ENCODE results near the gene JDP2.

Gene JDP2

DNA sequence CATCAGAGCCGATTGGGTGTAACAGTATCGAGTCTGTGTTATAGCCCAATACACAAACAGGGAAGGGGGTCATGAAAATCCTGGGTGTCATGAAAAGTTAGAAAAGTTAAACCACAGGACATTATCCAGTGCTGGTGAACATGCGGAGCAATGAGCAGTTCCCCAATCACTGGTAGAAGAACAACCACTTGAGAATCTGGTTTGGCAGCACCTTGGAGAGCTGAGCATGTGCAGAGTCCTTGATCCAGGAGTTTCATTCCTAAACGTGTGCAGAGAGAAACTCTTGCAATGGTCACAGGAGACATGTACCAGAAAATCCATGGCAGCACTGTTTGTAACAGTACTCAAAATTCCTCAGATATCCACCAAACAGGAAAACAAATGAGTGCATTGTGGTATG lies 23.0 kb upstream of the JDP2 start:
- H3K9ac ChIP-seq = no peak overlapping the region
- no peak overlapping the region for H3K27ac ChIP-seq
- no peaks in the 10 kb centered on the region for H3K4me1 ChIP-seq (ENCODE audit: low read depth, poor library complexity, severe bottlenecking)
- H3K4me3 ChIP-seq (IDR thresholded peaks at IDR 0.05; ENCODE audit: insufficient read depth, low read depth, low read length) = no peak overlapping the region
- H4K20me1 ChIP-seq (ENCODE audit: insufficient read depth) = no peaks in the 10 kb centered on the region
- no peak overlapping the region for H3K4me2 ChIP-seq
- no peak for TF ChIP-seq CTCF (conservative IDR thresholded peaks at IDR 0.05; ENCODE audit: low read depth, low read length)
- H3K36me3 ChIP-seq (ENCODE audit: insufficient read depth) = no peaks in the 10 kb centered on the region
- no peaks in the 10 kb centered on the region for H3K79me2 ChIP-seq (ENCODE audit: insufficient read depth, low read depth)
- no peaks in the 10 kb centered on the region for H3K27me3 ChIP-seq (ENCODE audit: insufficient read depth, low read depth)
- no peak overlapping the region for H2AFZ ChIP-seq (ENCODE audit: low read depth)

DNA sequence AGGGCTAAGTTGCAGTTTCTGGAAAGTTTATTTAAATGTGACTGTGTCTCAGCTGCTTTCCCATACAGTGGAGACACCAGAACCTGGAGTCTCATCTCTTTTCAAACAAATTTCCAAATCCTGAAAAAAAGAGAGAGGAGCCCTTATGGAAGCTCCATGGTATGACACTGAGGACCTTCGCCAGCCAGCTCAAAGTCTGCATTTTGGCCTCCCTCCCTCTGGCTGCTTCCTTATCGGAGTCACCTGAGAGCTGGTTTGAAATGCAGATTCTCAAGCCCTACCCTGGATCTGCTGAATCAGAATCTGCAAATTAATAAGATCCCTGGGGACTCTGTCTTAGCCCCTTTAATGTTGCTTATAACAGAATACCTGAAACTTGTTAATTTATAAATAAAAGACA lies 21.7 kb upstream of the JDP2 start:
- no peak overlapping the region for H3K27ac ChIP-seq
- no peaks in the 10 kb centered on the region for H3K27me3 ChIP-seq (ENCODE audit: insufficient read depth, low read depth)
- no peaks in the 10 kb centered on the region for H3K4me1 ChIP-seq (ENCODE audit: low read depth, poor library complexity, severe bottlenecking)
- H3K4me2 ChIP-seq = no peak overlapping the region
- H2AFZ ChIP-seq (ENCODE audit: low read depth) = no peak overlapping the region
- H4K20me1 ChIP-seq (ENCODE audit: insufficient read depth) = no peaks in the 10 kb centered on the region
- H3K4me3 ChIP-seq (IDR thresholded peaks at IDR 0.05; ENCODE audit: insufficient read depth, low read depth, low read length) = no peak overlapping the region
- no peak for TF ChIP-seq CTCF (conservative IDR thresholded peaks at IDR 0.05; ENCODE audit: low read depth, low read length)
- no peak overlapping the region for H3K9ac ChIP-seq
- H3K36me3 ChIP-seq (ENCODE audit: insufficient read depth) = no peaks in the 10 kb centered on the region
- no peaks in the 10 kb centered on the region for H3K79me2 ChIP-seq (ENCODE audit: insufficient read depth, low read depth)

DNA sequence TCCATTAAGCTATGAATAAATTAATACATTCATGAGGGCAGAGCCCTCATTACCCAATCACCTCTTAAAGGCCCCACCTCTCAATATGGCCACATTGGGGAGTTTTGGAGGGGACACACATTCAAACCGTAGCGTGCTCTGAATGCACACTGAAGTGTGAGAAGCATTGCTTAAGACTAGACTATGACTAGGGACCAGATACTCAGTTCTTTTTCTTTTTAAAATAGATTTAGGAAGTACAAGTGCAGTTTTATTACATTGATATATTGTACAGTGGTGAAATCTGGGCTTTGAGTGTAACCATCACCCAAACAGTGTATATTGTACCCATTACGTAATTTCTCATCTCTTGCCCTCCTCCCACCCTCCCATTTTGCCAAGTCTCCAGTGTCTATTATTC lies 21.0 kb upstream of the JDP2 start:
- Histone ChIP-seq H3K27ac (no peak overlapping the region), H2AFZ (ENCODE audit: low read depth) (no peak overlapping the region), H3K36me3 (ENCODE audit: insufficient read depth) (no peaks in the 10 kb centered on the region), H3K79me2 (ENCODE audit: insufficient read depth, low read depth) (no peaks in the 10 kb centered on the region), H3K4me2 (no peak overlapping the region), H3K9ac (no peak overlapping the region), H3K4me3 (IDR thresholded peaks at IDR 0.05; ENCODE audit: insufficient read depth, low read depth, low read length) (no peak overlapping the region), H3K4me1 (ENCODE audit: low read depth, poor library complexity, severe bottlenecking) (no peaks in the 10 kb centered on the region), H3K27me3 (ENCODE audit: insufficient read depth, low read depth) (no peaks in the 10 kb centered on the region), H4K20me1 (ENCODE audit: insufficient read depth) (no peaks in the 10 kb centered on the region)
- TF ChIP-seq CTCF (conservative IDR thresholded peaks at IDR 0.05; ENCODE audit: low read depth, low read length) = no peak

DNA sequence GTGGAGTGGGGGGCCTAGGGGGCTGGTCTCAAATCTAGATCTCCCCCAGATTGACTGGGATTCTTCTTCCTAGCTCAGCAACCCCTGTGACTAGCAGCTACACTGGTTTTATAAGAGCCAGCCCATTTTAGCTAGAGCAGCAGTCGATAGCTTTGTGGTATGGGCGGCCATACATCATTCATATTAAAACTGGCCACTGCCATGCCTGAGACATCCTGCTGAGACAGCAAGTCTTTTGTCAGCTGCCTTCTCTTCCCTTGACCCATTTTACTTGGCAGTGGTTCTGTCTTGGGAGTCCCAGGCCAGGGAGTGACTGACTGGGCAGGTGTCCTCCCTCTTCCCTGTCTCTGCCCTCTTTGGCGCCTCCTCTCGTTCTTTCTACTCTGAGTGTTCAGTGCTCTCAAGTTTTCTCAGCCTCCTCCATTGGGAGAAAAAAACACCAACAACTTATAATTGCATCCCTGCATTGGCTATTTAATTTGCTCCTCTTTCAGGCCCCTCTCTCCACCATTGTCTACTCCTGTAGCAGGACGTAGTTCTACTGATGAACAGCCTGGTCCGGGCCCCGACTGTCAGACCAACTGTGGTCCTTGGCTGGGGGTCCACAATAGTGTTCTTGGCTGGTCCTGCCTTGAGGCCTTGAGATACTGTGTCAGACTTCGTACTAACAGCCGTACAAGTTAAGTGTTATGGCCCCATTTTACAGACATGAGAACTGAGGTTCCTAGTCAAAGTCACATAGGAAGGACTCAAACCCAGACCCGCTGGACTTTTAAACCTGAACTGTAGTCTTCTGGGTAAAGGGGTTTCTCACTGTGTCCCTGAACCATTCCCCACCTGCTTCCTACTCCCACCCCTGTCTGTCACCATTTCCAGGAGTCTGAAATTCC lies 18.3 kb upstream of the JDP2 start:
- Histone ChIP-seq H3K4me3 (IDR thresholded peaks at IDR 0.05; ENCODE audit: insufficient read depth, low read depth, low read length) (no peak overlapping the region), H3K4me2 (no peak overlapping the region), H2AFZ (ENCODE audit: low read depth) (no peak overlapping the region), H3K36me3 (ENCODE audit: insufficient read depth) (no peaks in the 10 kb centered on the region), H3K4me1 (ENCODE audit: low read depth, poor library complexity, severe bottlenecking) (no peaks in the 10 kb centered on the region), H3K79me2 (ENCODE audit: insufficient read depth, low read depth) (no peaks in the 10 kb centered on the region), H3K9ac (no peak overlapping the region), H3K27me3 (ENCODE audit: insufficient read depth, low read depth) (no peaks in the 10 kb centered on the region), H3K27ac (no peak overlapping the region), H4K20me1 (ENCODE audit: insufficient read depth) (no peaks in the 10 kb centered on the region)
- no peak for TF ChIP-seq CTCF (conservative IDR thresholded peaks at IDR 0.05; ENCODE audit: low read depth, low read length)

Measured in KMS-11 (cell line).